Measurements from ENCODE around the gene TGFBR3L. TPM values are rescaled to one million over a fixed set of nuclear protein-coding genes. Genes with fewer than 3 reads are reported as not detected.
"Not testable (repeated sequence)": the region's sequence is repeated elsewhere in the genome, so short reads cannot be mapped to it uniquely, and the experiment has no call there.

The TGFBR3L gene
- total RNA-seq, 2 experiments from 2014 or later, result 2.6 to 3.2 TPM

DNA sequence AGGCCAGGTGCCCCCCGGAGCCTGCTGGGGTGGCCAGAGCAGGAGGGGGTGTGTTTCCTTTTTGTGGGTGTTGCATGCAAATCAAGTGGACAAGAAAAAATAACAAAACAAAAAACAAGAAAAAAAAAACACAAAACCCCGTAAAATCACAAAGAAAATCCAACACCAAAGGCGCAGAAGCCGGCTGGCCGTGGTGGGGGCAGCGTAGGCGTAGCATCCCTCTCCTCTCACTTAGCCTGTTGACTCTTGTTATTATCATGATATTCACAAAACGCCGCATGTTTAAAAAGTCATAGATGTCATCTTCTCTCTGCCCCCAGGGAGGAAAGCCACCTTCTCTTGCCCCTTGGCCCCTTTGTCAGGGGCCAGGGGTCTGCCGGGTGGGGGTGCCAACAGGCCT, 978 bp upstream of the TGFBR3L start:
- intact Hi-C loops (cut with DNase I, micrococcal nuclease), result no loop called here

DNA sequence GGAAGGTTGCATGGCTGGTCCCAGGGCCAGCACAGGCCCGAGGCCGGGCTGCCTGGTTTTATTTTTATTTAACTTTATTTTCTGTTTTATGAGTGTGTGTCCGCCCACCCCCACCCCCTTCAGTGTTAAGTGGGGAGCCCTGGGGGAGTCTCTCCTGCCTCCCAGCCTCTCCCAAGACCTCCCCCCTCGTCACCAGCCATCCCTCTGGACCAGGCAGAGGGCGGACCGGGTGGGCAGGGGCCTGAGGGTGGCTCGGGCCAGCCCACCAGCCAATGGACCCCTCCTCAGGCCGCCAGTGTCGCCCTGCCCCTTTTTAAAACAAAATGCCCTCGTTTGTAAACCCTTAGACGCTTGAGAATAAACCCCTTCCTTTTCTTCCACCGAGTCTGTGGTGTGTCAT, 531 bp upstream of the TGFBR3L start:
- intact Hi-C loops (cut with DNase I, micrococcal nuclease), result no loop called here
- Mint-ChIP-seq H3K9me3 (ENCODE audit: low read depth) (no peaks in the 10 kb centered on the region), H3K36me3 (ENCODE audit: low read depth) (peaks cover 14% of the 10 kb centered on the region), H3K27ac (no peak overlapping the region), H3K27me3 (peaks cover 17% of the 10 kb centered on the region), H3K4me1 (peaks cover 16% of the 10 kb centered on the region), H3K4me3 (no peak overlapping the region)
- no peak for ATAC-seq
- no peak for DNase-seq
- ChIA-PET CTCF (interaction anchor here (0.5 kb wide), 1 partner anchor 248 kb away, joined by 3 read pairs; no protein-coding TSS in a partner anchor), POLR2A (no interaction called here)

More for the DNA sequence above, 978 bp upstream of the TGFBR3L start:
- Mint-ChIP-seq H3K36me3 (ENCODE audit: low read depth) (peaks cover 14% of the 10 kb centered on the region), H3K27ac (no peak overlapping the region), H3K27me3 (peaks cover 17% of the 10 kb centered on the region), H3K9me3 (ENCODE audit: low read depth) (no peaks in the 10 kb centered on the region), H3K4me1 (peaks cover 16% of the 10 kb centered on the region), H3K4me3 (no peak overlapping the region)
- CTCF ChIA-PET, result no interaction called here
- ATAC-seq, result no peak
- no peak for DNase-seq
- POLR2A ChIA-PET, result no interaction called here

DNA sequence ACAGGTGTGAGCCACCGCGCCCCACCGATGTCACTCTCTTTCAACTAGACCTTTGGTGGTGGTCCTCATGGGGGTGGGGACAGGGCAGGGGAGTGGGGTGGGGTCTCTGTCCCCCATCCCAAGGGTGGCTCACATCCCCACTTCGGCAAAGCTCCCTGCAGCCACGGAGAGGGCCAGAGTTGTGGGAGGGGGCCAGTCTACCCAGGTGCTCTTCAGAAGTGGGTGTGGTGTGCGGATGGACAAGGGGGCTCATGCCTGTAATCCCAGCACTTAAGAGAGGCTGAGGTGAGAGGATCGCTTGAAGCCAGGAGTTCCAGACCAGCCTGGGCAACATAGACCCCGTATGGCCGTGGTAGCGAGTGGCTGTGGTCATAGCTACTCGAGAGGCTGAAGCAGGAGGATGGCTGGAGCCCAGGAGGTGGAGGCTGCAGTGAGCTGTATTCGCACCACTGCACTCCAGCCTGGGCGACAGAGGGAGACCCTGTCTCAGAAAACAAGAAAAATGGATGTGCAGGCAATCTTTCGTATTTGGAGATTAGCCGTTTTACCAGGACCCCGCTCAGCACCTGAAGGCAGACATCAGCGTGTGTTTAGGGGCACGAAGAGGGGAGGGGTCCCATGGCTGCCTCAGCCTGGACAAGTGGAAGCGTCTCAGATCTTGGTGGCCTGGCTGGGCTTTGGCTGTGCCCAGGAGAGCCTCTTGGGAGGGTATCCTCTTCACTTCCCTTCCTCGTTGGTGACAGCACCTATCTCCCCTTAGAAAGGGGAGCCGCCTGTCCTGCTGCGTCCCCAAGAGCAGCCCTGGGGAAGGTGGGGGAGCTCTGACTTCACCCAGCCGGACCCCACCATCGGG, 846 bp downstream of the TGFBR3L start:
- no peak for ATAC-seq
- Mint-ChIP-seq H3K4me1 (peaks cover 24% of the 10 kb centered on the region), H3K9me3 (ENCODE audit: low read depth) (no peaks in the 10 kb centered on the region), H3K4me3 (peak overlapping the region; percentile 41), H3K27me3 (peaks cover 21% of the 10 kb centered on the region), H3K27ac (no peak overlapping the region), H3K36me3 (ENCODE audit: low read depth) (peaks cover 14% of the 10 kb centered on the region)
- ChIA-PET POLR2A (interaction anchor here (1.2 to 1.5 kb wide), 2 partner anchors 12 to 14 kb away, joined by 4 to 5 read pairs; partner anchors contain the start of gene MAP2K7), CTCF (interaction anchor here (1.4 to 1.8 kb wide), 2 partner anchors 12 to 46 kb away, joined by 4 to 6 read pairs; partner anchors contain the start of gene MAP2K7)
- intact Hi-C loops (cut with DNase I, micrococcal nuclease), result loop anchor here in 1 of 2 experiments (1.0 kb wide), 1 partner anchor 11 kb away; no protein-coding TSS in a partner anchor
- DNase-seq, result no peak

DNA sequence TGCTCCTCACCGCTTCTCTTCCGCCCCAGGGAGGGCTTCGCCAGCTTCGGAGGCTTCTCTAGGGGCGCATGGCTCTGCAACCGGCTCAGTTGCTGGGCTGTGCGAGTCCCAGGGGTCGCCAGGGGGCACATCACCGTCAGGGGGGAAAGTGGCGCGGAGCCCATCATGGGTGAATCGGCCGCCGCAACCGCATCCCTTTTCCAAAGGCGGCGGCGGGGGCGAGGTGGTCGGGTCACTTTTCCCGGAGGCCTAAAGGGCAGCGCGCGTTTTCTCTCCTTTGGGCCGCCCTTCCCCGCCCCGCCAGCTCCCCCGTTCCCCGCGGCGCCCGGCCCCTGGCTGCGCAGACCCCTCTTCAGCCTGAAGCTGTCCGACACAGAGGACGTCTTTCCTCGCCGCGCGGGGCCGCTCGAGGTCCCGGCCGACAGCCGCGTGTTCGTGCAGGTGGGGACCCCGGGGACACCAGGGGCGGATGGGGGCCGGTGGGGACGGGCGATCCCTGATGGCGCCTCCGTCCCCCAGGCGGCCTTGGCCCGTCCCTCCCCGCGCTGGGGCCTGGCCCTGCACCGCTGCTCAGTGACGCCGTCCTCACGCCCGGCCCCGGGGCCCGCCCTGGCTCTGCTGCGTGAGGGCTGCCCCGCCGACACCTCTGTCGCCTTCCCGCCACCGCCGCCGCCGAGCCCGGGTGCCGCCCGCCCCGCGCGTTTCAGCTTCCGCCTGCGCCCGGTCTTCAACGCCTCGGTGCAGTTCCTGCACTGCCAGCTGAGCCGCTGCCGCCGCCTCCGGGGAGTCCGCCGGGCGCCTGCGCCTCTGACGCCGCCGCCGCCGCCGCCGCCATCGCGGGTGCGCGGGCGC, 1.7 kb downstream of the TGFBR3L start:
- H3K27ac Mint-ChIP-seq, result no peak overlapping the region
- POLR2A ChIA-PET, result interaction anchor here (0.7 to 1.5 kb wide), 3 partner anchors 13 to 597 kb away, joined by 3 to 5 read pairs (median 4); partner anchors contain the start of genes MAP2K7 and ZNF414

DNA sequence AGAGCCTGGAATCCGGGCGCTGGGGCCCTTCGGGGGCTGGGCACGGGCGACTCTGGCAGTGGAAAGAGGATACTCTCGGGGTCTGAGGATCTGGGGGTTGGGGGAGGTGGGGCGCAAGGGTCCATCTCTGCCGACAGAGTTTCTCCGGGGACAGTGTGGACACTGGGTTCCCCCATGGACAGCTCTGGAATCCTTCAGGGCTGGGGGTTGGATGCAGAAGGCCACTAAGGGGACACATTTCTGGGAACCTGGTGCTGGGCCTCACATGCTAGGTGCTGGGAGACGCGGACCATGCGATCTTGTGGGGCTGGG, 2.3 kb downstream of the TGFBR3L start:
- peaks cover 6% of the 10 kb centered on the region for H3K36me3 Mint-ChIP-seq (ENCODE audit: low read depth)
- intact Hi-C loops (cut with DNase I, micrococcal nuclease), result loop anchor here in 1 of 2 experiments (1.0 kb wide), 1 partner anchor 13 kb away; no protein-coding TSS in a partner anchor
- H3K27me3 Mint-ChIP-seq, result peaks cover 21% of the 10 kb centered on the region
- H3K4me3 Mint-ChIP-seq, result peak overlapping the region; percentile 66
- ChIA-PET POLR2A (interaction anchor here (0.7 kb wide), 1 partner anchor 597 kb away, joined by 3 read pairs; the partner anchor contains the start of gene ZNF414), CTCF (interaction anchor here (0.9 to 2.1 kb wide), 7 partner anchors 27 to 445 kb away, joined by 3 to 6 read pairs (median 4); partner anchors contain the start of gene TIMM44)
- H3K27ac Mint-ChIP-seq, result peak overlapping the region; percentile 31
- DNase-seq (no peak), ATAC-seq (no peak)
- H3K4me1 Mint-ChIP-seq, result peaks cover 29% of the 10 kb centered on the region
- no peaks in the 10 kb centered on the region for H3K9me3 Mint-ChIP-seq (ENCODE audit: low read depth)

More for the DNA sequence above, 1.7 kb downstream of the TGFBR3L start:
- Mint-ChIP-seq H3K4me3 (peak overlapping the region; percentile 66), H3K27me3 (peaks cover 21% of the 10 kb centered on the region), H3K36me3 (ENCODE audit: low read depth) (peaks cover 8% of the 10 kb centered on the region), H3K9me3 (ENCODE audit: low read depth) (no peaks in the 10 kb centered on the region), H3K4me1 (peaks cover 27% of the 10 kb centered on the region)
- ATAC-seq, result peak; percentile 20
- peak; percentile 86 for DNase-seq
- intact Hi-C loops (cut with DNase I, micrococcal nuclease), result loop anchor here in 1 of 2 experiments (1.0 kb wide), 1 partner anchor 12 kb away; no protein-coding TSS in a partner anchor
- CTCF ChIA-PET, result interaction anchor here (0.9 to 1.8 kb wide), 5 partner anchors 13 to 446 kb away, joined by 3 to 6 read pairs (median 4); partner anchors contain the start of gene MAP2K7

DNA sequence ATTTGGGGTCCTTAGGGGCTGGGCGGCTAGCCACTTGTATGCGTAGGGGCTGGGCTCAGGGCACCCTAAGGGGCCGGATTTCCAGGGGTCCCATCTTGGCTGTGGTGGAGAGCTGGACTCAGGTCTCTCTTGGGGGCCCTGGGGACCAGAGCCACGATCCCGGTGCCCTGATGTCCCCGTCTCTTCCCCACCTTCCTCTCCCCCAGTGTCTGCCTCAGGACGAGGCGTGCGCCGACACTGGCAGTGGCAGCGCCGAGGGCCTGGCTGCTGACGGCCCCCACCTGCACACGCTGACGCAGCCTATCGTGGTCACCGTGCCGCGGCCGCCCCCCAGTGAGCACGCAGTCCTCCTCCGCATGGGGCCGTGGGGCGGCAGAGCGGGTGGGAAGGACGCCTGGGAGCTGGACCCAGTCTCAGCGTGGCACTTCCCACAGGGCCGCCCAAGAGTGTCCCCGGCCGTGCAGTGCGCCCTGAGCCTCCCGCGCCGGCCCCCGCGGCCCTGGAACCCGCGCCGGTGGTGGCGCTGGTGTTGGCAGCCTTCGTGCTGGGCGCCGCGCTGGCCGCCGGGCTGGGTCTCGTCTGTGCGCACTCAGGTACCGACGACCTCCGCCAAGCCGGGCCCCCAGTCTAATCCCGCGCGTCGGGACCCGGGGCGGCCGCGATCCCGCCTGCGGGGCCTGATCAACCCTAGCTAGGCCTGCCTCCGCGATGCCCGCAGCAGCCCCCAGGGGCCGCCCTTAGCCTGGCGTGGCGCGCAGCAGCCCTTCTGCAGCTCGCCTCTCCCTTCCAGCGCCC, 2.8 kb downstream of the TGFBR3L start:
- ChIA-PET POLR2A (interaction anchor here (0.6 kb wide), 1 partner anchor 215 kb away, joined by 3 read pairs; no protein-coding TSS in a partner anchor), CTCF (interaction anchor here (0.5 to 4.4 kb wide), 11 partner anchors 9 to 847 kb away, joined by 3 to 32 read pairs (median 4); partner anchors contain the start of gene TIMM44)
- DNase-seq (peak; percentile 79), ATAC-seq (peak; percentile 23)
- Mint-ChIP-seq H3K4me3 (peak overlapping the region; percentile 66), H3K27me3 (peaks cover 21% of the 10 kb centered on the region), H3K36me3 (ENCODE audit: low read depth) (peaks cover 5% of the 10 kb centered on the region), H3K9me3 (ENCODE audit: low read depth) (no peaks in the 10 kb centered on the region), H3K27ac (peak overlapping the region; percentile 31), H3K4me1 (peaks cover 32% of the 10 kb centered on the region)
- intact Hi-C loops (cut with DNase I, micrococcal nuclease), result no loop called here

DNA sequence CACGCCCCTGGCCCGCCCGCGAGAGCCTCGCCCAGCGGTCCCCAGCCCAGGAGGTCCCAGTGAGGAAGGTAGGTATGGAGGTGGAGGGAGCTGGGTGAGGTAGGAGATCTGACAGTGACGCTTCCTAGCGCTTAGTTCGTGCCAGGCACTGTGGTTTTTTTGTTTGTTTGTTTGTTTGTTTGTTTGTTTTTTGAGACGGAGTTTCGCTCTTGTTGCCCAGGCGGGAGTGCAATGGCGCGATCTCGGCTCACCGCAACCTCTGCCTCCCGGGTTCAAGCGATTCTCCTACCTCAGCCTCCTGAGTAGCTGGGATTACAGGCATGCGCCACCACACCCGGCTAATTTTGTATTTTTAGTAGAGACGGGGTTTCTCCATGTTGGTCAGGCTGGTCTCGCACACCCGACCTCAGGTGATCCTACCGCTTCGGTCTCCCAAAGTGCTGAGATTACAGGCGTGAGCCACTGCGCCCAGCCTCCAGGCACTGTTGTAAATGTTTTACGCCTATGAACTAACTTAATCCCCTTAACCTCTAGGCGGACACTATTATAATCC, 3.5 kb downstream of the TGFBR3L start:
- ATAC-seq; H3K27ac Mint-ChIP-seq; intact Hi-C loops (cut with DNase I, micrococcal nuclease); H3K36me3 Mint-ChIP-seq (ENCODE audit: low read depth); H3K9me3 Mint-ChIP-seq (ENCODE audit: low read depth); DNase-seq: not testable (repeated sequence)
- ChIA-PET CTCF (interaction anchor here (0.5 to 4.4 kb wide), 7 partner anchors 9 to 847 kb away, joined by 3 to 32 read pairs (median 3); partner anchors contain the start of gene TIMM44), POLR2A (interaction anchor here (0.5 kb wide), 1 partner anchor 12 kb away, joined by 4 read pairs; no protein-coding TSS in a partner anchor)
- H3K4me3 Mint-ChIP-seq, result peak overlapping the region; percentile 47
- H3K27me3 Mint-ChIP-seq, result peaks cover 21% of the 10 kb centered on the region
- peaks cover 32% of the 10 kb centered on the region for H3K4me1 Mint-ChIP-seq

DNA sequence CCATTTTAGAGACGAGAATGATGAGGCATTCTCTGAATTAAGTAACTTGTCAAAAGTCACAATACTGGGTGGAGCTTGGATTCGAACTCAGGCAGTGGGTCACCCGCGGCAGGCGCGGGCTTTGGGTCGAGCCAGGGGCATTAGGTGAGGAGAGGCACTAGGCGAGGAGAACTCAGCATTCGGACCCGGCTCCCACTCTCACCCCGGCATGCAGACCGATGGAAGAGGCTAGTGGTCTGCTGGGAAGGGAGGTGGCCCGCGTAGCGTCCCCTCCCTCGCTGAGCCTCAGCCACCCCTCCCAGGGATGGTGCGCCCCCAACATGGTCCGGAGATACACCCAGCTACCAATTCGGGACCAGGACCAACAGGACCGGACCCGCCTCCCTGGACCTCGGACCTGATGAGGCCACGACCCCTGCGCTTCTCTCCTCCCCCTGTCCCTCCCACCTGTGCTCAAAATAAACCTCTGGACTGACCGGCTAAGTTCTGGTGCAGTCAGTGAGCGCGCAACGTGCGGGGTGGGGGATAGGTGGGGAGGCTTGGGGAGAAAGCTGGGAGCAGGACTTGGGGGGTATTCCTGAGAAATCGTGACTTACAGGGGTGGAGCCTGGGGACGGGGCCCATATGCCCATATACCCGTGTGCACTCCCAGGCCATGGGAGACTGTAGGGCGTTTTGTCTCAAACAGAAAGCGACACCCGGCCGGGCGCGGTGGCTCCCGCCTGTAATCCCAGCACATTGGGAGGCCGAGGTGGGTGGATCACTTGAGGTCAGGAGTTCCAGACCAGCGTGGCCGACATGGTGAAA, 4.2 kb downstream of the TGFBR3L start:
- Mint-ChIP-seq H3K4me1 (peaks cover 32% of the 10 kb centered on the region), H3K4me3 (peak overlapping the region; percentile 82), H3K27me3 (peaks cover 21% of the 10 kb centered on the region), H3K27ac (no peak overlapping the region), H3K36me3 (ENCODE audit: low read depth) (peaks cover 5% of the 10 kb centered on the region), H3K9me3 (ENCODE audit: low read depth) (no peaks in the 10 kb centered on the region)
- DNase-seq (no peak), ATAC-seq (no peak)
- ChIA-PET POLR2A (interaction anchor here (0.5 kb wide), 1 partner anchor 11 kb away, joined by 4 read pairs; no protein-coding TSS in a partner anchor), CTCF (interaction anchor here (2.0 to 4.4 kb wide), 4 partner anchors 15 to 50 kb away, joined by 6 to 32 read pairs (median 15); partner anchors contain the start of genes MAP2K7 and TIMM44)
- intact Hi-C loops (cut with DNase I, micrococcal nuclease), result no loop called here
